Measurements from ENCODE around the gene SNAPC4.

- no peak for TF ChIP-seq CTCF (IDR thresholded peaks at IDR 0.05)
- no peak for TF ChIP-seq POLR2A (IDR thresholded peaks at IDR 0.05)
Observed at GRCh38 chr9:136412962-136413361, 13.0 kb upstream of the SNAPC4 start.
